HCT116 (cell line): ENCODE results near the gene NDUFS6. TPM values are rescaled to one million over a fixed set of nuclear protein-coding genes. Genes with fewer than 3 reads are reported as not detected.

Source experiments
- ATAC-seq: fragments of 200-7000 bp; cut with Tn5 transposase; 2 replicates; pipeline ENCODE4 v1.9.1; 2020; ENCODE audit warnings: mild to moderate bottlenecking, moderate library complexity
- BruUV-seq: library from RNA; stranded (reverse); fragments of 400-500 nt; replicated peaks from 2 replicates; lab custom pipeline; 2021; lab: Mats Ljungman, UMichigan
- CTCF ChIA-PET: fragments of 300-600 bp; sonication (Branson Sonifier 250); formaldehyde crosslinking; loops from one replicate; lab custom pipeline; 2021; ENCODE audit warnings: antibody characterized with exemption; lab: Charles Lee
- POLR2A ChIA-PET: fragments of 300-600, 350-600 bp; sonication (Branson Sonifier 250); formaldehyde crosslinking; loops from one replicate; lab custom pipeline; 2021; ENCODE audit warnings: antibody characterized with exemption; lab: Charles Lee
- RAD21 ChIA-PET, 2 experiments: fragments of 300-600 bp; sonication (Branson Sonifier 250); formaldehyde crosslinking; loops; one replicate each; lab custom pipeline; 2023; ENCODE audit warnings: low total read pairs in 2 of 2; ENCODE audit not compliant: uncharacterized antibody in 2 of 2, unreplicated experiment in 2 of 2, low non-redundant PET in 1 of 2; lab: Charles Lee
- DNase-seq: peaks from one replicate; pipeline ENCODE4 v3.0.0-alpha.2; 2010; ENCODE audit warnings: low read depth, low spot score
- H2AFZ ChIP-seq: fragments of 200-600 bp; shearing (Covaris generic), sonication (generic); 2 replicates; pipeline ENCODE4 v1.6.1; 2017; ENCODE audit warnings: low read depth, mixed run types, mixed read lengths, antibody characterized with exemption, low read length; ENCODE audit not compliant: poor library complexity, severe bottlenecking
- H3K27ac ChIP-seq: 2 replicates; pipeline ENCODE4 v1.5.1; 2012; ENCODE audit warnings: low read depth, low read length
- H3K27me3 ChIP-seq: fragments of 200-600 bp; sonication (generic); 2 replicates; pipeline ENCODE4 v1.6.1; 2016; ENCODE audit warnings: mixed run types, low read length, mixed read lengths; ENCODE audit not compliant: insufficient read depth
- H3K36me3 ChIP-seq, 2 experiments: fragments of 200-500 bp in 1 of 2; fragments of 200-600 bp in 1 of 2; sonication (Bioruptor generic) in 1 of 2; sonication (generic) in 1 of 2; 2 replicates each; pipeline versions ENCODE4 v1.5.1 to v1.6.1; 2014 to 2016; ENCODE audit warnings: low read length in 2 of 2, inconsistent platforms in 1 of 2, mixed read lengths in 1 of 2, mixed run types in 1 of 2; ENCODE audit not compliant: insufficient read depth in 2 of 2, control insufficient read depth in 1 of 2
- H3K4me1 ChIP-seq, 2 experiments: fragments of 200-600 bp in 1 of 2; sonication (generic) in 1 of 2; 2 replicates each; pipeline versions ENCODE4 v1.5.1 to v1.6.1; 2012 to 2017; ENCODE audit warnings: low read length in 2 of 2, inconsistent platforms in 1 of 2, mild to moderate bottlenecking in 1 of 2, mixed read lengths in 1 of 2, mixed run types in 1 of 2, moderate library complexity in 1 of 2; ENCODE audit not compliant: insufficient read depth in 2 of 2, control insufficient read depth in 1 of 2
- H3K4me2 ChIP-seq: fragments of 200-600 bp; sonication (generic); 2 replicates; pipeline ENCODE4 v1.6.1; 2017; ENCODE audit warnings: mixed run types, low read length, mixed read lengths
- H3K4me3 ChIP-seq, 2 experiments: fragments of 200-600 bp in 1 of 2; sonication (generic) in 1 of 2; replicated peaks in 1 of 2; 2 replicates each; pipeline ENCODE4 v1.5.1; 2011 to 2016; ENCODE audit warnings: low read length in 2 of 2, control low read depth in 1 of 2, low read depth in 1 of 2, mild to moderate bottlenecking in 1 of 2, mixed read lengths in 1 of 2, mixed run types in 1 of 2
- H3K79me2 ChIP-seq: fragments of 200-600 bp; sonication (generic); 2 replicates; pipeline ENCODE4 v1.6.1; 2017; ENCODE audit warnings: mild to moderate bottlenecking, mixed run types, low read length, moderate library complexity, mixed read lengths; ENCODE audit not compliant: insufficient read depth
- H3K9ac ChIP-seq: fragments of 200-600 bp; sonication (generic); 2 replicates; pipeline ENCODE4 v1.6.1; 2016; ENCODE audit warnings: low read length, mixed read lengths
- H3K9me2 ChIP-seq: fragments of 200-600 bp; sonication (generic), shearing (Covaris generic); 2 replicates; pipeline ENCODE4 v1.6.1; 2017; ENCODE audit warnings: mixed run types, mild to moderate bottlenecking, moderate library complexity; ENCODE audit not compliant: insufficient read depth
- H3K9me3 ChIP-seq, 2 experiments: fragments of 200-500 bp in 1 of 2; fragments of 200-600 bp in 1 of 2; sonication (Bioruptor generic) in 1 of 2; sonication (generic) in 1 of 2; 2 replicates each; pipeline ENCODE4 v1.6.1; 2014 to 2017; ENCODE audit warnings: low read length in 2 of 2, mixed read lengths in 2 of 2, inconsistent platforms in 1 of 2, low read depth in 1 of 2, mild to moderate bottlenecking in 1 of 2, mixed run types in 1 of 2, moderate library complexity in 1 of 2; ENCODE audit not compliant: control insufficient read depth in 1 of 2, insufficient read depth in 1 of 2
- H4K20me1 ChIP-seq: fragments of 200-600 bp; sonication (generic), shearing (Covaris generic); 2 replicates; pipeline ENCODE4 v1.6.1; 2017; ENCODE audit warnings: mixed run types, mild to moderate bottlenecking, moderate library complexity; ENCODE audit not compliant: insufficient read depth
- CBX3 ChIP-seq: IDR thresholded peaks from 2 replicates; pipeline ENCODE4 v1.6.1; 2012; ENCODE audit warnings: low read depth
- CEBPB ChIP-seq: IDR thresholded peaks from 2 replicates; pipeline ENCODE4 v1.6.1; 2012; ENCODE audit warnings: low read depth
- EGR1 ChIP-seq: IDR thresholded peaks from 2 replicates; pipeline ENCODE4 v1.6.1; 2012; ENCODE audit warnings: low read depth
- EZH2 ChIP-seq: fragments of 200-600 bp; sonication (generic); IDR thresholded peaks from 2 replicates; pipeline ENCODE4 v1.6.1; 2017; ENCODE audit warnings: antibody characterized with exemption, mixed run types
- POLR2AphosphoS5 ChIP-seq: IDR thresholded peaks from 2 replicates; pipeline ENCODE4 v1.6.1; 2011; ENCODE audit warnings: mild to moderate bottlenecking, low read depth, low read length, moderate library complexity
- SP1 ChIP-seq: IDR thresholded peaks from 2 replicates; pipeline ENCODE4 v1.6.1; 2012; ENCODE audit warnings: low read depth
- SRF ChIP-seq: IDR thresholded peaks from 2 replicates; pipeline ENCODE4 v1.6.1; 2012; ENCODE audit warnings: low read depth
- TCF7L2 ChIP-seq: IDR thresholded peaks from 2 replicates; pipeline ENCODE4 v1.7.0; 2011; ENCODE audit warnings: borderline replicate concordance, inconsistent platforms; ENCODE audit not compliant: insufficient read depth, insufficient read length; ENCODE audit errors: extremely low read depth
- YY1 ChIP-seq: IDR thresholded peaks from 2 replicates; pipeline ENCODE4 v1.6.1; 2011; ENCODE audit warnings: low read length, low read depth, moderate library complexity, mild to moderate bottlenecking; ENCODE audit not compliant: insufficient replicate concordance; ENCODE audit errors: extremely low read depth
- ZBTB33 ChIP-seq: IDR thresholded peaks from 2 replicates; pipeline ENCODE4 v1.6.1; 2011; ENCODE audit warnings: mild to moderate bottlenecking, low read length, moderate library complexity; ENCODE audit not compliant: insufficient replicate concordance; ENCODE audit errors: extremely low read depth
- intact Hi-C: fragments of 100-400 bp; cut with micrococcal nuclease; formaldehyde crosslinking; loops from 2 replicates; pipeline ENCODE4 v1.10.0; 2022
- total RNA-seq: library from RNA; stranded (reverse); gene quantifications from one replicate; pipeline ENCODE4 v1.2.1, GENCODE V29; 2021; ENCODE audit not compliant: unreplicated experiment

Gene NDUFS6
- total RNA-seq, 1 experiment from 2014 or later: 43.8 TPM

- no peak for TF ChIP-seq ZBTB33
- TF ChIP-seq, all 23 proteins: peak for 0
These were observed 13.6 kb upstream of the NDUFS6 start (continued) for GRCh38 chr5:1787472-1788047.

- TF ChIP-seq SP1 (no peak), POLR2AphosphoS5 (no peak), CEBPB (no peak), SRF (no peak), ZBTB33 (no peak), YY1 (no peak), EZH2 (no peak), EGR1 (no peak), TCF7L2 (no peak), CBX3 (no peak)
- RAD21 ChIA-PET: no interaction called here
These were observed 13.0 kb upstream of the NDUFS6 start for GRCh38 chr5:1788200-1788599.

More at GRCh38 chr5:1788200-1788599, 13.0 kb upstream of the NDUFS6 start:
- no peak overlapping the region for H3K9ac ChIP-seq
- 0 out of 2 replicates have a peak, but pooled peaks cover 3% of the 10 kb centered on the region for H3K27me3 ChIP-seq
- POLR2A ChIA-PET: no interaction called here
- no peaks in the 10 kb centered on the region for H4K20me1 ChIP-seq
- intact Hi-C loops: no loop called here
- H3K36me3 ChIP-seq: no peaks in the 10 kb centered on the region
- peaks cover 0 to 7% of the 10 kb centered on the region in 2 experiments; a peak in 2 of 4 replicates for H3K4me1 ChIP-seq
- no peak for ATAC-seq
- CTCF ChIA-PET: no interaction called here
- no peaks in the 10 kb centered on the region for H3K79me2 ChIP-seq
- H2AFZ ChIP-seq: no peak overlapping the region
- H3K4me2 ChIP-seq: no peak overlapping the region
- no peak overlapping the region for H3K27ac ChIP-seq
- H3K4me3 ChIP-seq: no peak overlapping the region
- no peaks in the 10 kb centered on the region for H3K9me3 ChIP-seq
- no TSS peak for BruUV-seq
- no peaks in the 10 kb centered on the region for H3K9me2 ChIP-seq
- DNase-seq: no peak
